HG03060 (cell line): Measurements from ENCODE around the gene MIER2.
"Not testable (repeated sequence)": the region's sequence is repeated elsewhere in the genome, so short reads cannot be mapped to it uniquely, and the experiment has no call there.

Source experiments
- ATAC-seq: cut with Tn5 transposase; IDR thresholded peaks from one replicate; pipeline ENCODE4 v1.9.1; 2021; ENCODE audit warnings: low read depth, moderate number of reproducible peaks; ENCODE audit not compliant: unreplicated experiment

MIER2 gene

GRCh38 chr19:262125-262524, 82.5 kb downstream of the MIER2 start:
- no peak for ATAC-seq

- not testable (repeated sequence) for ATAC-seq
Measured at GRCh38 chr19:256804-257203, 87.8 kb downstream of the MIER2 start.
